Transverse colon (tissue), 1 donor: Measurements from ENCODE around the gene PRR16.

Source experiments
- EP300 ChIP-seq: sonication (generic); formaldehyde crosslinking; IDR thresholded peaks from one replicate; pipeline ENCODE4 v1.6.1; 2017; ENCODE audit warnings: antibody characterized with exemption, low read depth
- POLR2A ChIP-seq: fragments of 450-650 bp; IDR thresholded peaks from one replicate; pipeline ENCODE4 v1.6.1; 2016; ENCODE audit warnings: antibody characterized with exemption, mild to moderate bottlenecking, moderate library complexity

GRCh38 chr5:120463991-120464626 lies at the start of gene PRR16:
- TF ChIP-seq POLR2A (no peak), EP300 (no peak)
